Measurements from ENCODE around the gene NME4.
"Not testable (repeated sequence)": the region's sequence is repeated elsewhere in the genome, so short reads cannot be mapped to it uniquely, and the experiment has no call there.

The NME4 gene

DNA sequence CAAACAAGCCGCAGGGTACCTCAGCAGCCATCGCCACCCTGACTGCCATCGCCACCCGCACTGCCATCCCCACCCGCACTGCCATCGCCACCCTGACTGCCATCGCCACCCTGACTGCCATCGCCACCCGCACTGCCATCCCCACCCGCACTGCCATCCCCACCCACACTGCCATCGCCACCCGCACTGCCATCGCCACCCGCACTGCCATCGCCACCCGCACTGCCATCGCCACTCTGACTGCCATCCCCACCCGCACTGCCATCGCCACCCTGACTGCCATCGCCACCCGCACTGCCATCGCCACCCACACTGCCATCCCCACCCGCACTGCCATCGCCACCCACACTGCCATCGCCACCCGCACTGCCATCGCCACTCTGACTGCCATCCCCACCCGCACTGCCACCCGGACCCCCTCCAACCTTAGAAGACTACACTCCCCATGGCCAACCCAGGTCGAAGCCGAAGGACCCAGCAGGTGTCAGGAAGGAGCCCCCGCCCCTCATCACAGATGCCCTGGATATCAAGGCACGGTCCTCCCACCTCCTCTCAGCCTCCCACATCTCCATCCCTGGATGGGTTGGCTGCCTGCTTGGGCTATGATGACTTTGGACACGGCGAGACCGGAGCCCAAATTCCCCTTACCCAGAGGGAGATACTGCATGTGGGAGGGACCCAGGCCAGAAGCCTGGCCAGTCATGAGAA, 18.7 kb upstream of the NME4 start:
- not testable (repeated sequence) for DNase-seq

DNA sequence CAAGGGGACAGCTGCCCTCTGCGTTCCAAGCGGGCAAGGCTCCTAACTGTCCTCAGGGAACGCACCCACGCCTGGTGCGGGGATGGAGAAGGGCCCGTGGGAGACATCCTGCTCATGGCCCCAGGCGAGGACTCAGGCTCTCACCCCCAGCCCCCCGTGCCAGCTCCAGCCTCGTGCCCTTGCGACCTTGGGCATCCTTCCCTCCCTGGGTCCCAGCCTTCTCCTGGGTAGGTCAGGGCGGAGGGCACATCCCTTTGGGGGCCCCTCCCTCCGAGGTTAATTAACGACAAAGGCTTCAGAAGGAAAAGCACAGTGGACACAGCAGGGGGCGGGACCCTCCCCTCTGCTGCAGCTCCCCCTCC, 18.2 kb upstream of the NME4 start:
- no peak for DNase-seq

DNA sequence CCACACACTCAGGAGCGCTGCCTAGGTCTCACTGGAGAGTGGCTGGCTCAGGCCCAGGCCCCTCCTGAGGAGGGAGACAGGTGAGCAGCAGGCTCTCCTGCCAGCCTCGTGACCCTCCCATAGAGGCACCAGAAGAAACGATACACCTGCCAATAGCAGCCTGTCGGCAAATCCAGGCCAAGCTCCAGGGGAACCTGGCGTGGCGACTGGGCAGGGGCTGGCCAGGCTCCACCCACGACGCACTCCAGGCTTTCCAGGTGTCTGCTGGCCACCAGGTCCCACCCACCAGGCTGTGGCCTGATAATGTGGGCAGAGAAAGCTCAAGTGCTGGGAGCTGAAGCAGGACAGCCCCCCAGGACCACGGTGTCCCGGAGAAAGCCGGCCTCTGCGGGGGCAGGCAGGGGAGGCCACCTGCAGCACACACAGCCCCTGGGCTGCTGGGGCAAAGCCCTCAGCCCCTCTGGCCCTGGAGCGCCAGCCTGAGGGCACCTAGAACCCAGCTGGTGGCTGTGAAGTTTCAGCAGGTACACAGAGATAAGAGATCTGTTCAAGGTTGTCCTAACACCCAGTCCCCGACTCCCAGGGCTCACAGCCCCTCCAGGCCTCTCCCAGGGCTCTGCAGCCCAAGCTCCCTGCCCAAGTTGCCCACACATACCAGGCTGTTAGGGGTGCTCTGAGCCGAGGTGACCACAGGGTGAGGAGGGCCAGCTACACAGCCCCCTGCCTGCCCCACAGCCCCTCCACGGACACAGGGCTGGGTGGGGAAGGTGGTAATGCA, 17.6 kb upstream of the NME4 start:
- DNase-seq, result no peak

DNA sequence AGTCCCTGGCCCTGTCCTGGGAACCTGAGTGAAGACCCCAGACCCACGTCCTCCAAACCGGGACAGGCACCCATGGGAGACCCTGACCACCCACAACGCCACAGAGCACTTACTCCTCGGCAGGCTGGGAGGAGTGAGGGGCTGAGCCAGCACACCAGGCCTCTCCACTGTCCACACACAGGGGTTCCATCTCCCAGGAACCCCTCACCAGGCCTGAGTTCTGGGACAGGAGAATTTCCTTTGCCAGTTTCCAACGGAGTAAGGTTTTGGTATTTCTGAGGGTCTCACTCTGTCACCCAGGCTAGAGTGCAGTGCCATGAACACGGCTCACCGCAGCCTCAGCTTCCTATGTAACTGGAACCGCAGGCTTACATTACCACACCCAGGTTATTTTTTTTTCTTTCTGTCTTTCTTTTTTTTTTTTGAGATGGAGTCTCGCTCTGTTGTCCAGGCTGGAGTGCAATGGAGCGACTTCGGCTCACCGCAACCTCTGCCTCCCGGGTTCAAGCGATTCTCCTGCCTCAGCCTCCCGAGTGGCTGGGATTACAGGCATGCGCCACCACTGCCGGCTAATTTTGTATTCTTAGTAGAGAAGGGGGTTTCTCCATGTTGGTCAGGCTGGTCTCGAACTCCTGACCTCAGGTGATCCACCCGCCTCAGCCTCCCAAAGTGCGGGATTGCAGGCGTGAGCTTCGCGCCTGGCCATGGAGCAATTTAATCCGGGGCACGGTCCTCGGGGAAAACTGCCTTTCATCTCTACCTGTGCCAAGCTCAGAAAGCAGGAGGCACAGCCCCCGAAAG, 16.8 kb upstream of the NME4 start:
- DNase-seq, result no peak

DNA sequence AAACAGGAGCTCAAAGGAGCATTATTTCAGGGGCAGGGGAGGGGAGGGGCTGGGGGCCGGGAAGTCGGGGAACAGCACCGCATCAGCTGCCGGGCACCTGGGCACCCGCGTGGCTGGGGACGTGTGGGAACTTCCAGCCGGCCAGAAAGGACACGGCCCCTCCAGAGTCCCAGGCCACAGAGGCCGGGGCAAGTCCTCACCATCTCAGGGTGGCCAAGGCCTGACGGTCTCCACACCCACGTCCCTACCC, 16.3 kb upstream of the NME4 start:
- no peak for DNase-seq

DNA sequence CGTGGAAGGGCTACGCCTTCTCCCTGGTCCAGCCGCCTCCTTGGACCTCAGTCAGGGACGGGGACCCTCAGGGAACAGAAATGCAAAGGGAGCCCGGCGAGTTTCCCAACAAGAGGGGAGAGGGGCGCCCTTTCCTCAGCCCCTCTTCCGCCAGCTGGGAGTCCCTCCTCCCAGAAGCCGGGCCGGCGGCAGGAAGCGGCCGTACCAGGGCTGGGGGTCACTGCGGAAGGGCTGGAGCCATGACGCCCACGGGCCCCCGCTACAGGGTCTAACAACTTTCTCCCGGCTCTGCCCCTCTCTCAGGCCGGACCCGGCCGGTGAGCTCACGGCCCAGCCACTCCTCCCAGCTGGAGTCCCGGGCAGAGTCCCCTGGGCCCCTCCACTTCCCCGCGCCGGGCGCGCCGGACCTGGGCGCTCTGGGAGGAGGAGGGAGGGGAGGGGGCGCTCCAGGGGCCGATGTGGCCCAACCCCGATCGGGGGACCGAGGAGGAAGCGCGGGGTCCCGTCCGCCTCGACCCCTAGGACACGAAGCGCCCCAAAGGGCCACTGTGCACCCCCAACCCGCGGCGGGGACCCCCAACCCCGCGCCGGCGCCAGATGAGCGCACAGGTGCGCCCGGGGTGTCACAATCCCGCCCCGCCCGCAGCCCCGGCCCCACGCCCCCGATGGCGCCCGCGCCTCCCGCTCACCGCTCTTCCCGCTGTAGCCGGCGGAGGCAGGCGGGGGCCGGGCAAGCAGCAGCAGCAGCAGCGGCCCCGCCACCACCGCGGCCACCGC, 15.8 kb upstream of the NME4 start:
- DNase-seq, result no peak

DNA sequence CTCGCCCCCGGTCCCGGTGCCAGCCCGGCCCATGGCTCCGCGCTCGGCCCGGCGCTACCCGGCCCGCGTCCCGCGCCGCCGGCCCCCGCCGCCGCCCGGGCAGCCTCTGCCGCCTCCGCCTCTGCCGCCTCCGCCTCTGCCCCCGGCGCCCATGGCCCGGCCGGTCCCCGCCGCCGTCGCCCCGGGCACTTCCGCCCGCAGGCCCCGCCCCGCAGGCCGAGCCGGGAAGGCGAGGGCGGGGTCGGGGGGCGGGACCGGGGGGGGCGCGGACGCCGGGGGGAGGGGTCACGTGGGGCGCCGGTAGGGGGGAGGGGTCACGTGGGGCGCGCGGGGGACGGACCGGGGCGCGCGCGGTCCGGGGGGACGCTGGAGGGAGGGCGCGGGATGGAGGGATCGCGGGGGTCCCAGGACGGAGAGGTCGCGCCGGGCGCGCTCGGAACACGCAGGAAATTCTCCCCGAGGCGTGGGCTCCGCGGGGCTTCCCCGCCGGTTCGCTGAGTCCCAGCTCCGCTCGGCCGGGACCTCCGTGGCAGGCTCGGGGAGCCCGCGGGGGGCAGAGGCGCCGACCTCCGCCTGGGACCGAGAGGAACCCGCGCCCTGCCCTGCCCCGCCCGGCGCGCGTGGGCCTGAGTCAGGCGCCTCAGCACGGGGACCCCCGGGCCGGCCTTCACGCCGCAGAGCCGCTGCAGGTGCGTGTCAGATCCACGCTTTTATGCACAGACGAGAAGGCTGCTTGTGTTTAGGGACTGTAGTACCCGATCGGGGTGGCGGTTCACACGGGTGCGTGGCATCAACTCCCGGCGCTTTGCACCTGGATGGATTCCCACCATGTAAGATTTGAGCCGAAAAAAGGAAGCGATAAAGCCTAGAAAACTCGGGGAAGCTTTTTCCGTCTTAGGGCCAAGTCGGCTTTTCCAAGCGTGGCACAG, 14.9 kb upstream of the NME4 start, which contains the start of gene PGAP6:
Gene PGAP6, minus strand, starts transcription at position 190 of the 929 bp plus-strand sequence. Its CDS starts 157 bp downstream, at position 33.
- DNase-seq, result peak; percentile 59

DNA sequence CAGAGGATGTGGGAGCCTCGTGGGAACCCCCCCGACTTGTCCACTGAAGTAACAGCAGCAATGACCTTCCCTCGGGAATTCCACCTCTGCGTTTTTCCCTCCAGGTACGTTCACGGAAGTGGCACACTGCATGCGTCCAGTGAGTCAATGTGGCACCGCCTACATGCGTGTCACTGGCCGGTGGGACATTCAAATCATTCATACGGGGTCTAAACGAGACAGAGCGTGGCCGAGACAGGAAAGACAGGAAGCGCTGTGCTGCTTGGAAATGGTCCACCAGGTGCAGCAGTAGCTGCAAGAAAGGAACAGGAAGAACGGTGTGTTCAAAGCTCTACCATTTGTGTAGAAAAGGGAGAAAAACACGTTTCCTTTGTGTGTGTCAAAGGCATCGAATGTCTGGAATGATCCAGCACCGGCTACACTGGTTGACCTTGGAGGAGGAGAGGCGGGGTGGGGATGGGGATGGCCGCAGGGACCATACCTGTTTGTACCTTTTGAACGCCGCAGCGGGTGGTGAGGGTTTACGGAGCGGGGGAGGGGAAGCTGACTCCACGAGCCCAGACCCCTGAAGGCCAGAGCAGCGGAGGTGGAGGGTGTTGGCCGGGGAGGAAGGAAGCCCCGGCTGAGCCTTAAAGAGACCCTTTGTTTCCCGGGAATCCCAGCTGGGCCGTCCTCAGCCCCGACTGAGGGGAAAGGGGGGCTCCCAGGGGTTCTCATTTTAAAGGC, 13.5 kb upstream of the NME4 start:
- peak; percentile 36 for DNase-seq

DNA sequence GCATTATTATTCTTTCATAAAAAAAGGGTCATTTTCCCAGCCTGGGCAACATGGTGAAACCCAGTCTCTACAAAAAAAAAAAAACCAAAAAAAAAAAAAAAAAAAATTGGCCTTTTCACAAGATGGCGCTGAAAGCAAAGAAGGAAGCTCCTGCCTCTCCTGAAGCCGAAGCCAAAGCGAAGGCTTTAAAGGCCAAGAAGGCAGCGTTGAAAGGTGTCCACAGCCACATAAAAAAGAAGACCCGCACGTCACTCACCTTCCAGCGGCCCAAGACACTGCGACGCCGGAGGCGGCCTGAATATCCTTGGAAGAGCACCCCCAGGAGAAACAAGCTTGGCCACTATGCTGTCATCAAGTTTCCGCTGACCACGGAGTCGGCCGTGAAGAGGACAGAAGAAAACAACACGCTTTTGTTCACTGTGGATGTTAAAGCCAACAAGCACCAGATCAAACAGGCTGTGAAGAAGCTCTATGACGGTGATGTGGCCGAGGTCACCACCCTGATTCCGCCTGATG, 10.3 kb upstream of the NME4 start:
- no peak for DNase-seq

DNA sequence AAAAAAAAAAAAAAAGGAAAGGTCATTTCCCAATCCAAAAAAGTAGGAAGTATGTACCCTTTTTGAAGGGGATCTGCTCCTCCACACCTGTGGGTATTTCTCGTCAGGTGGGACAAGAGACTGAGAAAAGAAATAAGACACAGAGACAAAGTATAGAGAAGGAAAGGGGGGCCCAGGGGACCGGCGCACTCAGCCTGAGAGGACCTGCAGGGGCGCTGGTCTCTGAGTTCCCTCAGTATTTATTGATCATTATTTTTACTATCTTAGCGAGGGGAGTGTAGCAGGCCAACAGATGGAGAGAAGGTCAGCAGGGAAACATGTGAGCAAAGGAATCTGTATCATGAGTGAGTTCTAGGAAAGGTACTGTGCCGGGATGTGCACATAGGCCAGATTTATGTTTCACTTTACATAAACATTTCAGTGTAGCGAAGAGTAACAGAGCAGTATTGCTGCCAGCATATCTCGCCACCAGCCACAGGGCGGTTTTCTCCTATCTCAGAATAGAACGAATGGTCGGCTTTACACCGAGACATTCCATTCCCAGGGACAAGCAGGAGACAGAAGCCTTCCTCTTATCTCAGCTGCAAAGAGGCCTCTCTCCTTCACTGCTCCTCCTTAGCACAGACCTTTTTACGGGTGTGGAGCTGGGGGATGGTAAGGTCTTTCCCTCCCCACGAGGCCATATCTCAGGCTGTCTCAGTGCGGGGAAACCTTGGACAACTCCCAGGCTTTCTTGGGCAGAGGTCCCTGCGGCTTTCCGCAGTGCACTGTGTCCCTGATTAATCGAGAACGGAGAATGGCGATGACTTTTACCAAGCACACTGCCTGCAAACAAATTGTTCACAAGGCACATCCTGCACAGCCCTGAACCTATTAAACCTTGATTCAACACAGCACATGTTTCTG, 9.0 kb upstream of the NME4 start:
- not testable (repeated sequence) for DNase-seq

DNA sequence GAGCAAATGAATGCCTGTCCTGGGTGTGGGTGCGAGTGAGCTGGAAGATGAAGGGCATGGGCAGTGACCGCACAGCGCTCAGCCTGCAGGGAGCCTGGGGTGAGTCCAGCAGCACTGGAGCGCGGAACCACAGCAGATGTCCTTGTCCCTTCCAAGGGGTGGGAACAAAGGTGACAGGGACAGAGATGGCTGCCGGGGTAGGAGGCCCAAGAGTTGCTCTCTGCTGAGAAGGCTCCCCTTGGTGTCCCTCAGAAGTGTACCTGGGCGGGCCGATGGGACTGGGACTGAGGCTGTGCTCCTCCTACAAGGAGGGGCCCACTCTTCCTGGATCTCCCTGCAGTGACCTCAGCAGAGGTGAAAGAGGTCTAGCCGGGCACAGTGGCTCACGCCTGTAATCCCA, 7.6 kb upstream of the NME4 start:
- no peak for DNase-seq

DNA sequence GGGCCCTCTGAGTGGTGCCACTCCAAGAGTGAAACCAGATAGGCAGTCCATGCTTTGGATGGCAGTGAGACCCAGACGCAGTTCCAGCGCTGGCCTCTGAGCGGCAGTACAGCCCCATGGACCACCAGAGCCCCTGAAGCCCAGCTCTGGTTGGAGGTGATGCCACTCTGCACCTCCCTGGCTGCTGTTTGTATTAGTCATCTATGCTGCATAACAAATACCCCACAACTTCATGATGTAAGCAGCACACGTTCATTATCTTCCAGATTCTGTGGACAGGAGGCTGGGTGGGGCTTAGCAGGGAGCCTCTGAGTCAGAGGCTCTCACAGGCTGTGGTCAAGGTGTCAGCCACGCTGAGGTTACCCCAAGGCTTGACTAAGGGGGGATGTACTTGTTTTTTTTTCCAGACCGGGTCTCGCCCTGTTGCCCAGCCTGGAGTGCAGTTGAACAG, 5.1 kb upstream of the NME4 start:
- DNase-seq, result peak; percentile 83

DNA sequence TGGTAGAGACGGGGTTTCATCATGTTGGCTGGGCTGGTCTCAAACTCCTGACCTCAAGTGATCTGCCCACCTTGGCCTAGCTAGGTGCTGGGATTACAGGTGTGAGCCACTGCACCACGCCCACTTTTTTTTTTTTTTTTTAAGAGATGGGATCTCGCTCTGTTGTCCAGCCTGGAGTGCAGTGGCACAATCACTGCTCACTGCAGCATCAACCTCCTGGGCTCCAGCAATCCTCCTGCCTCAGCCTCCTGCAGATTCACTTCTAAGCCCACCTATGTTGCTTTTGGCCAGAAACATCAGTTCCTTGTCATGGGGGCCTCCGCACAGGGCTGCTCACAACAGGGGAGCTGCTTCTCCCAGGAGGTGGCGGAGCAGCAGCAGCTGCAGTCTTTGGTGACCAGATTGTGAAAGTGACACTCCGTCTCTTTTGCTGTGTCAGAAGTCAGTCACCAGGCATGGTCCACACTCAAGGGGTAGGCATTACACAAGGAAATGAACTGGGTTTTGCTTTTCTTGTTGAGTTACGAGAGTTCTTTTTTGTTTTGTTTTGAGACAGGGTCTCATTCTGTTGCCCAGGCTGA, 4.5 kb upstream of the NME4 start:
- DNase-seq, result peak; percentile 53

DNA sequence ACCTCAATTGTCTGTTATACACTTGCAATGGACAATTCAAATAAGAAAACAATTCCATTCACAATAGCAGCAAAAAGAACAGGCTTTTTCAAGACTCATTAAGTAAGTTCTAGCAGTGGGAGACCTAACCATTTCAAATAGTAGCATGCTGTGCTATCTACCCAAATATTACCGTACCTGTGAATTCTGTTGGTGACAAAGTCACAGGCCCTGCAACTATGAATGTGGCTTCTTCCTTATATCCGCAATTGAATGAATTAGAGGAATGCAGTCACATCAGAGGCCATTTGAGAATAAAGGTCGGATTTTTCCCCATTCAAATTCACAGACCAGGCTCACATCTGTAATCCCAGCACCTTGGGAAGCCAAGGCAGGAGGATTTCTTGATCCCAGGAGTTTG, 800 bp upstream of the NME4 start:
- DNase-seq, result no peak

DNA sequence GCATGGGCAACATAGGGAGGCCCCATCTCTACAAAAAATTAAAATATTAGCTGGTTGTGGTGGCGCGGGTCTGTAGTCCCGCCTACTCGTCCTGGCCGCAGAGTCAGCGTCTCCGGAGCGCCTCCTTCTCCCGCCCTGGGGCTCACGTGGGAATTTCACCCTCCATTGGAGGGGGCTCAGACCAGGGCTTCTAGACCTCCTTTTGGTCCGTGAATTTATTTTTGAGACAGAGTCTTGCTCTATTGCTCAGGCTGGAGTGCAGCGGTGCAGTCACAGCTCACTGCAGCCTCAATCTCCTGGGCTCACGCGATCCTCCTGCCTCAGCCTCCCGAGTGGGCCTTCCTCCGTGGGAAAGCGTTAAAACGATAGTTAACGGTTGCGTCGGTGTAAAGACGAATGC, 394 bp upstream of the NME4 start:
- no peak for DNase-seq

DNA sequence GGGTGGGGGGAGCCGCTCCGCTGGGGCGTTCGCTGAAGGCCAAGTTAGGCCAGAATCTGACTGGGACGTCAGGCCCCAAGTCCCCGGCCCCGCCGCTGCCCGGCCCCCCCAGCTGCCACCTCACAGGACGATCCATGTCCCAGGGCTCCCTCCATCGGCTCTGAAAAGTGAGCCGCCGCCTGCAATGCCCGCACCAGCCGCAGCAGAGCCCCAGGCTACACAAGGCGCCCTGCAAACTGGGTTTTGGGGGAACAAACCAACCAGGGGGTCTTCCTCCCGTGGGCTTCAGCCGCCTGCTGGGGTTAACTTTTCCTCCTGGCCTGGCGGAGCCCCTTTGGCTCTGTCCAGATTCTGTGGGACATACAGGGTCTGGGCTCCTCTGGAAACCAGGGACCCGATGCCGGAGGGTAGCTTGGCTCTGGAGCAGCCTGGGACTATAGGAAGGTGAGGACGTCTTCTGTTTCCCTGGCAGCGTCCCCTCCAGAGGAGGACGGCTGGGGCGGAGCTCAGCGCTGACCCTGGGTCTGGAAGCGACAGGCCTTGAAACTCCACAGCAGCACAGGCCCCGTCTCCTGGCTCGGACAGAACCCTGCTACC, 835 bp downstream of the NME4 start:
- no peak for DNase-seq

DNA sequence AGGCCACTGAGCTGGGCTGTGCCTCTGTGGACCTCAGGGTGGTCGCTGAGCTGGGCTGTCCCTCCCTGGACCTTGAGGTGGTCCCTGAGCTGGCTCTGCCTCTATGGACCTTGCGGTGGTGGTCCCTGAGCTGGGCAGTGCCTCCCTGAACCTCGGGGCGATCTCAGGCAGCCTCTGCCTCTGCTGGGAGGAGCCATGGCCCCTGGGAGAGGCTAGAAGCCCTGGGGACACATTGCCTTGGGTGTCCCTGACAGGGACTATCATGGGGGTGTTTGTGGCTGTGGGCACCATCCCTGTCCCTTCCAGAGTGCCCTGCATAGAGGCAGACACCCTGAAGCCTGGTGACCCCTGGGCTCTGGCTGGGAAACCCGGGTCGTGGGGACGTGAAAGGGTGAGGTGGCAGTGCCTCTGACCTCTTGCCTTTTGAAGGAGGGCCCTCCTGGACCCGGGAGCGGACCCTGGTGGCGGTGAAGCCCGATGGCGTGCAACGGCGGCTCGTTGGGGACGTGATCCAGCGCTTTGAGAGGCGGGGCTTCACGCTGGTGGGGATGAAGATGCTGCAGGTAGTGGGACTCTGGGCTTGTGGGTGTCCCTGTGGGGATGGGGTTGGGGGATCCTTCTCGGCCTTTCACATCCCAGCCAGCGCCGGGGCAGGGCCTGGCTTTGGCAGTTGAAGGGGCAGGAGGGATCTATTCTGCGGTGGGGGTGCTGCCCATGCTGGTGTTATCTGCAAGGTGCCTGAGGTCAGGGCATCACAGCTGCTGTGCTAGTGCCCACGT, 1.8 kb downstream of the NME4 start:
- no peak for DNase-seq

DNA sequence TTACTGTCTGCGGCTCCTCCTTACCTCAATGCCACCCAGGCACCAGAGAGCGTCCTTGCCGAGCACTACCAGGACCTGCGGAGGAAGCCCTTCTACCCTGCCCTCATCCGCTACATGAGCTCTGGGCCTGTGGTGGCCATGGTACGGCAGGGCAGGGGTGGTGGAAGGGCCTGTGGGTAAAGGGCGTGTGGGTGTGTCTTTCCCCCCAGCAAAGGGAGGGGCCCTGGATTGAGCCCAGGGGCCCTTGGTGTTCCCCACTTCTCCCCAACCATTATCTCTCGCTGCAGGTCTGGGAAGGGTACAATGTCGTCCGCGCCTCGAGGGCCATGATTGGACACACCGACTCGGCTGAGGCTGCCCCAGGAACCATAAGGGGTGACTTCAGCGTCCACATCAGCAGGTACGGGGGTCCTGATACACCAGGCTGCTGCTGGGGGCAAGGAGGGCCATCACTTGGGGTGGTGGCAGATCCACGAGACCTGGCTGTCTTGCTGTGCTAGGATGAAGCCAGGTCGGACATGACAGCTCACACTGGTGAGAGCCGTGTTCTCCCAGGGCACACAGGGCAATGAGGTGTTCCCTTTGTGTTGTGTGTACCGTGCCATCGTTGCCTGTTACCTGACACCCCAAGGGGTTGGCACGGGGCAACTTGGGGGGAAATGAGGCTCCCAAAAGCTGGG, 2.5 kb downstream of the NME4 start:
- DNase-seq, result no peak
